GM12878 (cell line): ENCODE results near the gene WHRN. TPM values are rescaled to one million over a fixed set of nuclear protein-coding genes. Genes with fewer than 3 reads are reported as not detected.

Experiments
- ATAC-seq: fragments of 200-7000 bp; cut with Tn5 transposase; 3 replicates; pipeline ENCODE4 v1.9.1; 2020; ENCODE audit warnings: mild to moderate bottlenecking, moderate library complexity
- BruUV-seq: library from RNA; stranded (reverse); fragments of 400-500 nt; replicated peaks from 2 replicates; lab custom pipeline; 2021; lab: Mats Ljungman, UMichigan
- CTCF ChIA-PET: fragments of 300-600 bp; sonication (Branson Sonifier 250); formaldehyde crosslinking; extraction: SDS; loops from one replicate; lab custom pipeline; 2021; ENCODE audit warnings: inconsistent platforms; lab: Yijun Ruan, JAX
- POLR2A ChIA-PET: fragments of 350-600 bp; formaldehyde crosslinking; extraction: SDS; loops from one replicate; lab custom pipeline; 2021; ENCODE audit warnings: inconsistent platforms; lab: Charles Lee
- RAD21 ChIA-PET: fragments of 300-600 bp; sonication (Branson Sonifier 250); formaldehyde crosslinking; loops from one replicate; lab custom pipeline; 2023; ENCODE audit warnings: antibody characterized with exemption; ENCODE audit not compliant: unreplicated experiment; lab: Charles Lee
- SMC1A ChIA-PET: fragments of 300-600 bp; sonication (Branson Sonifier 250); formaldehyde crosslinking; loops from one replicate; lab custom pipeline; 2023; ENCODE audit not compliant: unreplicated experiment, uncharacterized antibody; lab: Charles Lee
- DNase-seq: peaks from one replicate; pipeline ENCODE4 v3.0.0-alpha.2; 2011; ENCODE audit warnings: low read depth, low spot score
- FAIRE-seq: peaks from 3 replicates; lab custom pipeline; 2011; peaks lifted over from hg19 to GRCh38; lab: Jason Lieb, UNC
- H2AFZ ChIP-seq: 2 replicates; pipeline ENCODE4 v1.6.0; 2011; ENCODE audit warnings: low read depth, low read length, control low read depth; ENCODE audit not compliant: control insufficient read depth
- H3K27ac ChIP-seq: 2 replicates; pipeline ENCODE4 v1.5.1; 2011; ENCODE audit warnings: control low read depth; ENCODE audit not compliant: control insufficient read depth, insufficient read depth
- H3K27me3 ChIP-seq, 2 experiments: replicated peaks in 1 of 2; 2 replicates each; pipeline versions ENCODE4 v1.6.0 to v1.6.1; 2011; ENCODE audit warnings: low read length in 1 of 2; ENCODE audit not compliant: control insufficient read depth in 2 of 2, insufficient read depth in 2 of 2
- H3K36me3 ChIP-seq, 2 experiments: 2 replicates each; pipeline ENCODE4 v1.5.1; 2011; ENCODE audit warnings: low read length in 1 of 2; ENCODE audit not compliant: control insufficient read depth in 2 of 2, insufficient read depth in 2 of 2
- H3K4me1 ChIP-seq: 2 replicates; pipeline ENCODE4 v1.6.1; 2011; ENCODE audit warnings: mild to moderate bottlenecking, low read length, moderate library complexity, mixed read lengths; ENCODE audit not compliant: control insufficient read depth, insufficient read depth
- H3K4me2 ChIP-seq: 2 replicates; pipeline ENCODE4 v1.6.0; 2011; ENCODE audit warnings: control low read depth; ENCODE audit not compliant: control insufficient read depth, insufficient read depth
- H3K4me3 ChIP-seq: fragments of 200-600 bp; sonication (generic); 2 replicates; pipeline ENCODE4 v1.5.1; 2016
- H3K79me2 ChIP-seq: 2 replicates; pipeline ENCODE4 v1.6.0; 2011; ENCODE audit warnings: low read length; ENCODE audit not compliant: control insufficient read depth, insufficient read depth
- H3K9ac ChIP-seq: 2 replicates; pipeline ENCODE4 v1.8.0; 2011; ENCODE audit warnings: low read length, control low read depth, mixed read lengths; ENCODE audit not compliant: control insufficient read depth, insufficient read depth
- H3K9me3 ChIP-seq: replicated peaks from 3 replicates; pipeline ENCODE4 v1.5.1; 2011; ENCODE audit warnings: mild to moderate bottlenecking, low read length; ENCODE audit not compliant: control insufficient read depth, insufficient read depth
- H4K20me1 ChIP-seq: 2 replicates; pipeline ENCODE4 v1.6.0; 2011; ENCODE audit not compliant: control insufficient read depth, insufficient read depth
- KDM1A ChIP-seq: fragments of 200-600 bp; sonication (generic); IDR thresholded peaks from 2 replicates; pipeline ENCODE4 v1.6.1; 2016; ENCODE audit warnings: borderline replicate concordance
- NRF1 ChIP-seq: conservative IDR thresholded peaks from 2 replicates; pipeline ENCODE4 v1.6.1; 2011; ENCODE audit warnings: mild to moderate bottlenecking, low read depth, low read length, improper control_type of control experiment
- POLR2A ChIP-seq: IDR thresholded peaks from 2 replicates; pipeline ENCODE4 v1.6.1; 2011; ENCODE audit warnings: low read depth, mild to moderate bottlenecking, low read length
- SP1 ChIP-seq: IDR thresholded peaks from one replicate; pipeline ENCODE4 v1.6.1; 2011; ENCODE audit warnings: low read depth, low read length
- TBL1XR1 ChIP-seq: IDR thresholded peaks from 2 replicates; pipeline ENCODE4 v1.6.1; 2012; ENCODE audit warnings: low read depth, low read length, improper control_type of control experiment
- YY1 ChIP-seq: IDR thresholded peaks from 2 replicates; pipeline ENCODE4 v1.6.1; 2011; ENCODE audit warnings: low read depth, mild to moderate bottlenecking, low read length
- WGBS: methylation state at CpG from one replicate; pipeline ENCODE4 v1.1.6; 2016; ENCODE audit warnings: low lambda C conversion rate; ENCODE audit not compliant: insufficient replicate concordance, insufficient coverage; ENCODE audit errors: missing lambda C conversion rate; 5-methylcytosine and 5-hydroxymethylcytosine counted together
- in situ Hi-C: fragments of 300-500 bp; cut with MboI; formaldehyde crosslinking; loops from 9 replicates; pipeline ENCODE4 v1.14.3; 2018; ENCODE audit warnings: mixed read lengths
- intact Hi-C: fragments of 100-400 bp; cut with micrococcal nuclease; formaldehyde crosslinking; loops from one replicate; pipeline ENCODE4 v1.14.2; 2022; ENCODE audit not compliant: unreplicated experiment
- polyA plus RNA-seq, 11 experiments: library from polyadenylated mRNA; depleted of rRNA in 4 of 11; unstranded in 6 of 11; stranded (reverse) in 5 of 11; fragments of >200 nt; fragmentation: Nextera tagmentation in 4 of 11; fragmentation: Illumina TruSeq in 1 of 11; extraction: Ambion mirVana in 4 of 11; extraction: Trizol in 1 of 11; gene quantifications; 1 replicate in 1 of 11; 2 replicates in 10 of 11; pipeline versions ENCODE4 v1.2.1 to v1.2.3, GENCODE V29; 2011 to 2016; ENCODE audit warnings: inconsistent platforms in 2 of 11, missing spikeins in 2 of 11, low read depth in 1 of 11
- total RNA-seq, 4 experiments: library from RNA; depleted of rRNA in 3 of 4; stranded (reverse); fragments of >200 nt in 3 of 4; fragmentation: Illumina TruSeq in 1 of 4; extraction: Trizol in 1 of 4; gene quantifications; 2 replicates each; pipeline versions ENCODE4 v1.2.1 to v1.2.3, GENCODE V29; 2013 to 2021
- TF ChIP-seq, protein P1 (sequence below): IDR thresholded peaks from 2 replicates; pipeline ENCODE4 v1.6.1; 2012; ENCODE audit warnings: improper control_type of control experiment, low read depth, low read length; ENCODE audit not compliant: insufficient replicate concordance

WHRN gene
- total and polyA plus RNA-seq, 10 of the 15 experiments (the other 5 are each of a cell fraction or from before 2014, with no cell fraction given): 0.04 to 18.2 (median 0.68) TPM; not detected in 1

DNA sequence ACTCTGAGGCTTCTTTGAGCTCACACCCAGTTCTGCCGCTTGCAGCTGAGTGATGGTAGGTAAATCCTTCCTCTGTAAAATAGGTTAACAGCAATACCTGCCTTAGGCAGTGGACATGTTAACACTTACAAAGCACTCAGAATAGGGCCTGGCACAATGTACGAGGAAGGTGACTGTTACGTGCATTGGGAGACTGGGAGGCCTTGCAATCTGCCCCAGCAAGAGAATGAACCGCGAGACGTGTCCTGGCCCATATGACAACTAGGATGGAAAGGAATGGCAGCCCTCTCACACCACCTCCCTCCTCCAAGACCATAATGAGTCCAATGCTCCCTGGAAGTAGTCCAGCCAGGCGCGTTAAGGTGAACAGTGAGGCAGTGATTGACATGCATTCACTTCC lies 94.4 kb downstream of the WHRN start:
- POLR2A ChIA-PET: no interaction called here
- no TSS peak for BruUV-seq
- no peak overlapping the region for H3K4me2 ChIP-seq
- FAIRE-seq (no peak), ATAC-seq (no peak)
- H2AFZ ChIP-seq: no peak overlapping the region
- H3K36me3 ChIP-seq: no peaks in the 10 kb centered on the region
- no peak overlapping the region for H3K27ac ChIP-seq
- intact Hi-C loops: no loop called here
- no peaks in the 10 kb centered on the region for H3K79me2 ChIP-seq
- H4K20me1 ChIP-seq: no peaks in the 10 kb centered on the region; the same call in 1 of the 2 replicates
- no peaks in the 10 kb centered on the region; a peak in 1 of 4 replicates for H3K27me3 ChIP-seq
- 69% methylated on average over 8 of the region's 8 CpGs for WGBS
- TF ChIP-seq KDM1A (no peak), SP1 (no peak), POLR2A (no peak), NRF1 (no peak), TBL1XR1 (no peak), YY1 (no peak)
- TF ChIP-seq, protein P1, sequence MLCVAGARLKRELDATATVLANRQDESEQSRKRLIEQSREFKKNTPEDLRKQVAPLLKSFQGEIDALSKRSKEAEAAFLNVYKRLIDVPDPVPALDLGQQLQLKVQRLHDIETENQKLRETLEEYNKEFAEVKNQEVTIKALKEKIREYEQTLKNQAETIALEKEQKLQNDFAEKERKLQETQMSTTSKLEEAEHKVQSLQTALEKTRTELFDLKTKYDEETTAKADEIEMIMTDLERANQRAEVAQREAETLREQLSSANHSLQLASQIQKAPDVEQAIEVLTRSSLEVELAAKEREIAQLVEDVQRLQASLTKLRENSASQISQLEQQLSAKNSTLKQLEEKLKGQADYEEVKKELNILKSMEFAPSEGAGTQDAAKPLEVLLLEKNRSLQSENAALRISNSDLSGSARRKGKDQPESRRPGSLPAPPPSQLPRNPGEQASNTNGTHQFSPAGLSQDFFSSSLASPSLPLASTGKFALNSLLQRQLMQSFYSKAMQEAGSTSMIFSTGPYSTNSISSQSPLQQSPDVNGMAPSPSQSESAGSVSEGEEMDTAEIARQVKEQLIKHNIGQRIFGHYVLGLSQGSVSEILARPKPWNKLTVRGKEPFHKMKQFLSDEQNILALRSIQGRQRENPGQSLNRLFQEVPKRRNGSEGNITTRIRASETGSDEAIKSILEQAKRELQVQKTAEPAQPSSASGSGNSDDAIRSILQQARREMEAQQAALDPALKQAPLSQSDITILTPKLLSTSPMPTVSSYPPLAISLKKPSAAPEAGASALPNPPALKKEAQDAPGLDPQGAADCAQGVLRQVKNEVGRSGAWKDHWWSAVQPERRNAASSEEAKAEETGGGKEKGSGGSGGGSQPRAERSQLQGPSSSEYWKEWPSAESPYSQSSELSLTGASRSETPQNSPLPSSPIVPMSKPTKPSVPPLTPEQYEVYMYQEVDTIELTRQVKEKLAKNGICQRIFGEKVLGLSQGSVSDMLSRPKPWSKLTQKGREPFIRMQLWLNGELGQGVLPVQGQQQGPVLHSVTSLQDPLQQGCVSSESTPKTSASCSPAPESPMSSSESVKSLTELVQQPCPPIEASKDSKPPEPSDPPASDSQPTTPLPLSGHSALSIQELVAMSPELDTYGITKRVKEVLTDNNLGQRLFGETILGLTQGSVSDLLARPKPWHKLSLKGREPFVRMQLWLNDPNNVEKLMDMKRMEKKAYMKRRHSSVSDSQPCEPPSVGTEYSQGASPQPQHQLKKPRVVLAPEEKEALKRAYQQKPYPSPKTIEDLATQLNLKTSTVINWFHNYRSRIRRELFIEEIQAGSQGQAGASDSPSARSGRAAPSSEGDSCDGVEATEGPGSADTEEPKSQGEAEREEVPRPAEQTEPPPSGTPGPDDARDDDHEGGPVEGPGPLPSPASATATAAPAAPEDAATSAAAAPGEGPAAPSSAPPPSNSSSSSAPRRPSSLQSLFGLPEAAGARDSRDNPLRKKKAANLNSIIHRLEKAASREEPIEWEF: no peak
- TF ChIP-seq, all 136 proteins: peak for 0
- H3K9ac ChIP-seq: no peak overlapping the region
- ChIA-PET CTCF (interaction anchor here (1.1 kb wide), 1 partner anchor 21 kb away, joined by 3 read pairs; no protein-coding TSS in a partner anchor), RAD21 (no interaction called here), SMC1A (interaction anchor here (2.9 to 6.8 kb wide), 2 partner anchors 97 to 242 kb away, joined by 12 to 75 read pairs; no protein-coding TSS in a partner anchor)
- in situ Hi-C loops: loop anchor here (10.0 kb wide), 1 partner anchor 1114 kb away; no protein-coding TSS in a partner anchor
- H3K4me3 ChIP-seq: no peak overlapping the region
- peaks cover 4% of the 10 kb centered on the region; the same call in 1 of the 2 replicates for H3K4me1 ChIP-seq
- no peaks in the 10 kb centered on the region for H3K9me3 ChIP-seq
- no peak for DNase-seq
